ENCODE measurements around the gene YARS1. TPM values are rescaled to one million over a fixed set of nuclear protein-coding genes. Genes with fewer than 3 reads are reported as not detected.

The YARS1 gene
- total and polyA plus RNA-seq, 2 experiments from 2014 or later = 134 to 182 TPM

DNA sequence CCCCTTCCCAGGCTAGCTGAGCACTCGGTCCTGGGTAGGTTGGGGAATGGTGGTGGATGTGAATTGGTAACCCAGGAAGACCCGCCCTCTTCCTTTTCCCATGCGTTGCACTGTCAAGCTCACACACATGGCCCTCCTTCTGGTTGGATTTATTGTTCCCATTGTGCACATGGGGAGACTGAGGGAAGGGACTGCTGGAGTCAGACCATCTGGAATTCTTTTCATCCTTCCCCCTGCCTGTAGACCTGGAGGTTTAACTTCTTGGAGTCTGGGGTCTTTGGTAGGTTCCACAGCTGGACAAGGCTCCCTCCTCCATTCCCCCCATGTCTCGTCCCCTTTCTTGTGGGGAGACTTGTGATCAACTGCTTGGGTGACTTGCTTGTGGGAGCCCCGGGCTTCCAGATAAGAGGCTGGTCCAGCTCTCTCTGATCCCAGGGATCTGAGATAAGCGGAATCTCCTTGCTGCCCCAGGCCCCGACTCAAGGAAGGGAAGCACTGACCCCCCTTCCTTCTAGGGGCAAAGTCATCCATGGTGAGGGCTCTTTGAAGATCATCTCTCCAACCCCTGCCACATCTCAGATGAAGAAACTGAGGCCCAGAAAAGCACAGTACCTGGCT lies 58.9 kb downstream of the YARS1 start:
- H3K79me2 ChIP-seq (replicated peaks; ENCODE audit: insufficient read depth) = peaks cover 67% of the 10 kb centered on the region
- Mint-ChIP-seq H3K27ac (peak overlapping the region; percentile 99; the same call in 1 of the 2 replicates), H3K9me3 (no peaks in the 10 kb centered on the region; the same call in 2 of the 3 replicates), H3K4me3 (peak overlapping the region; percentile 40; the same call in 1 of the 3 replicates), H3K36me3 (ENCODE audit: low read depth) (peaks cover 9% of the 10 kb centered on the region), H3K4me1 (peaks cover 74% of the 10 kb centered on the region), H3K27me3 (ENCODE audit: insufficient read depth, low read depth, poor library complexity) (peaks cover 15% of the 10 kb centered on the region)
- DNase-seq (ENCODE audit: low spot score) = no peak
- H3K9me2 ChIP-seq (ENCODE audit: insufficient read depth) = no peaks in the 10 kb centered on the region
- peaks cover 35% of the 10 kb centered on the region for H3F3A ChIP-seq (replicated peaks; ENCODE audit: low read depth)
- 0 out of 2 replicates have a peak overlapping the region, but pooled peaks have one; percentile 44 for H3K4me3 ChIP-seq
- TF ChIP-seq POLR2AphosphoS5 (IDR thresholded peaks at IDR 0.05; ENCODE audit: low read depth) (no peak), JUNB (IDR thresholded peaks at IDR 0.05; ENCODE audit: unreplicated experiment) (no peak), STAT1 (IDR thresholded peaks at IDR 0.05; ENCODE audit: unreplicated experiment) (no peak), ZNF331 (CRISPR knock-in tag; IDR thresholded peaks at IDR 0.05; ENCODE audit: low read depth) (no peak), NANOG (IDR thresholded peaks at IDR 0.05; ENCODE audit: borderline replicate concordance) (no peak), EZH2phosphoT487 (IDR thresholded peaks at IDR 0.05; ENCODE audit: unreplicated experiment) (no peak), CREB1 (CRISPR knock-in tag; IDR thresholded peaks at IDR 0.05; ENCODE audit: low read depth) (no peak), EZH2 (IDR thresholded peaks at IDR 0.05; ENCODE audit: low read depth, unreplicated experiment) (no peak), ZNF114 (CRISPR knock-in tag; IDR thresholded peaks at IDR 0.05) (no peak)
- TF ChIP-seq, protein P1, sequence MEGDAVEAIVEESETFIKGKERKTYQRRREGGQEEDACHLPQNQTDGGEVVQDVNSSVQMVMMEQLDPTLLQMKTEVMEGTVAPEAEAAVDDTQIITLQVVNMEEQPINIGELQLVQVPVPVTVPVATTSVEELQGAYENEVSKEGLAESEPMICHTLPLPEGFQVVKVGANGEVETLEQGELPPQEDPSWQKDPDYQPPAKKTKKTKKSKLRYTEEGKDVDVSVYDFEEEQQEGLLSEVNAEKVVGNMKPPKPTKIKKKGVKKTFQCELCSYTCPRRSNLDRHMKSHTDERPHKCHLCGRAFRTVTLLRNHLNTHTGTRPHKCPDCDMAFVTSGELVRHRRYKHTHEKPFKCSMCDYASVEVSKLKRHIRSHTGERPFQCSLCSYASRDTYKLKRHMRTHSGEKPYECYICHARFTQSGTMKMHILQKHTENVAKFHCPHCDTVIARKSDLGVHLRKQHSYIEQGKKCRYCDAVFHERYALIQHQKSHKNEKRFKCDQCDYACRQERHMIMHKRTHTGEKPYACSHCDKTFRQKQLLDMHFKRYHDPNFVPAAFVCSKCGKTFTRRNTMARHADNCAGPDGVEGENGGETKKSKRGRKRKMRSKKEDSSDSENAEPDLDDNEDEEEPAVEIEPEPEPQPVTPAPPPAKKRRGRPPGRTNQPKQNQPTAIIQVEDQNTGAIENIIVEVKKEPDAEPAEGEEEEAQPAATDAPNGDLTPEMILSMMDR (conservative IDR thresholded peaks at IDR 0.05; ENCODE audit: low read depth in 2 of 2) = no peak
- TF ChIP-seq, protein P2, sequence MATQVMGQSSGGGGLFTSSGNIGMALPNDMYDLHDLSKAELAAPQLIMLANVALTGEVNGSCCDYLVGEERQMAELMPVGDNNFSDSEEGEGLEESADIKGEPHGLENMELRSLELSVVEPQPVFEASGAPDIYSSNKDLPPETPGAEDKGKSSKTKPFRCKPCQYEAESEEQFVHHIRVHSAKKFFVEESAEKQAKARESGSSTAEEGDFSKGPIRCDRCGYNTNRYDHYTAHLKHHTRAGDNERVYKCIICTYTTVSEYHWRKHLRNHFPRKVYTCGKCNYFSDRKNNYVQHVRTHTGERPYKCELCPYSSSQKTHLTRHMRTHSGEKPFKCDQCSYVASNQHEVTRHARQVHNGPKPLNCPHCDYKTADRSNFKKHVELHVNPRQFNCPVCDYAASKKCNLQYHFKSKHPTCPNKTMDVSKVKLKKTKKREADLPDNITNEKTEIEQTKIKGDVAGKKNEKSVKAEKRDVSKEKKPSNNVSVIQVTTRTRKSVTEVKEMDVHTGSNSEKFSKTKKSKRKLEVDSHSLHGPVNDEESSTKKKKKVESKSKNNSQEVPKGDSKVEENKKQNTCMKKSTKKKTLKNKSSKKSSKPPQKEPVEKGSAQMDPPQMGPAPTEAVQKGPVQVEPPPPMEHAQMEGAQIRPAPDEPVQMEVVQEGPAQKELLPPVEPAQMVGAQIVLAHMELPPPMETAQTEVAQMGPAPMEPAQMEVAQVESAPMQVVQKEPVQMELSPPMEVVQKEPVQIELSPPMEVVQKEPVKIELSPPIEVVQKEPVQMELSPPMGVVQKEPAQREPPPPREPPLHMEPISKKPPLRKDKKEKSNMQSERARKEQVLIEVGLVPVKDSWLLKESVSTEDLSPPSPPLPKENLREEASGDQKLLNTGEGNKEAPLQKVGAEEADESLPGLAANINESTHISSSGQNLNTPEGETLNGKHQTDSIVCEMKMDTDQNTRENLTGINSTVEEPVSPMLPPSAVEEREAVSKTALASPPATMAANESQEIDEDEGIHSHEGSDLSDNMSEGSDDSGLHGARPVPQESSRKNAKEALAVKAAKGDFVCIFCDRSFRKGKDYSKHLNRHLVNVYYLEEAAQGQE (IDR thresholded peaks at IDR 0.05; ENCODE audit: unreplicated experiment) = no peak
- TF ChIP-seq, protein P3, sequence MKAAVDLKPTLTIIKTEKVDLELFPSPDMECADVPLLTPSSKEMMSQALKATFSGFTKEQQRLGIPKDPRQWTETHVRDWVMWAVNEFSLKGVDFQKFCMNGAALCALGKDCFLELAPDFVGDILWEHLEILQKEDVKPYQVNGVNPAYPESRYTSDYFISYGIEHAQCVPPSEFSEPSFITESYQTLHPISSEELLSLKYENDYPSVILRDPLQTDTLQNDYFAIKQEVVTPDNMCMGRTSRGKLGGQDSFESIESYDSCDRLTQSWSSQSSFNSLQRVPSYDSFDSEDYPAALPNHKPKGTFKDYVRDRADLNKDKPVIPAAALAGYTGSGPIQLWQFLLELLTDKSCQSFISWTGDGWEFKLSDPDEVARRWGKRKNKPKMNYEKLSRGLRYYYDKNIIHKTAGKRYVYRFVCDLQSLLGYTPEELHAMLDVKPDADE (IDR thresholded peaks at IDR 0.05) = no peak
- TF ChIP-seq, protein P4, sequence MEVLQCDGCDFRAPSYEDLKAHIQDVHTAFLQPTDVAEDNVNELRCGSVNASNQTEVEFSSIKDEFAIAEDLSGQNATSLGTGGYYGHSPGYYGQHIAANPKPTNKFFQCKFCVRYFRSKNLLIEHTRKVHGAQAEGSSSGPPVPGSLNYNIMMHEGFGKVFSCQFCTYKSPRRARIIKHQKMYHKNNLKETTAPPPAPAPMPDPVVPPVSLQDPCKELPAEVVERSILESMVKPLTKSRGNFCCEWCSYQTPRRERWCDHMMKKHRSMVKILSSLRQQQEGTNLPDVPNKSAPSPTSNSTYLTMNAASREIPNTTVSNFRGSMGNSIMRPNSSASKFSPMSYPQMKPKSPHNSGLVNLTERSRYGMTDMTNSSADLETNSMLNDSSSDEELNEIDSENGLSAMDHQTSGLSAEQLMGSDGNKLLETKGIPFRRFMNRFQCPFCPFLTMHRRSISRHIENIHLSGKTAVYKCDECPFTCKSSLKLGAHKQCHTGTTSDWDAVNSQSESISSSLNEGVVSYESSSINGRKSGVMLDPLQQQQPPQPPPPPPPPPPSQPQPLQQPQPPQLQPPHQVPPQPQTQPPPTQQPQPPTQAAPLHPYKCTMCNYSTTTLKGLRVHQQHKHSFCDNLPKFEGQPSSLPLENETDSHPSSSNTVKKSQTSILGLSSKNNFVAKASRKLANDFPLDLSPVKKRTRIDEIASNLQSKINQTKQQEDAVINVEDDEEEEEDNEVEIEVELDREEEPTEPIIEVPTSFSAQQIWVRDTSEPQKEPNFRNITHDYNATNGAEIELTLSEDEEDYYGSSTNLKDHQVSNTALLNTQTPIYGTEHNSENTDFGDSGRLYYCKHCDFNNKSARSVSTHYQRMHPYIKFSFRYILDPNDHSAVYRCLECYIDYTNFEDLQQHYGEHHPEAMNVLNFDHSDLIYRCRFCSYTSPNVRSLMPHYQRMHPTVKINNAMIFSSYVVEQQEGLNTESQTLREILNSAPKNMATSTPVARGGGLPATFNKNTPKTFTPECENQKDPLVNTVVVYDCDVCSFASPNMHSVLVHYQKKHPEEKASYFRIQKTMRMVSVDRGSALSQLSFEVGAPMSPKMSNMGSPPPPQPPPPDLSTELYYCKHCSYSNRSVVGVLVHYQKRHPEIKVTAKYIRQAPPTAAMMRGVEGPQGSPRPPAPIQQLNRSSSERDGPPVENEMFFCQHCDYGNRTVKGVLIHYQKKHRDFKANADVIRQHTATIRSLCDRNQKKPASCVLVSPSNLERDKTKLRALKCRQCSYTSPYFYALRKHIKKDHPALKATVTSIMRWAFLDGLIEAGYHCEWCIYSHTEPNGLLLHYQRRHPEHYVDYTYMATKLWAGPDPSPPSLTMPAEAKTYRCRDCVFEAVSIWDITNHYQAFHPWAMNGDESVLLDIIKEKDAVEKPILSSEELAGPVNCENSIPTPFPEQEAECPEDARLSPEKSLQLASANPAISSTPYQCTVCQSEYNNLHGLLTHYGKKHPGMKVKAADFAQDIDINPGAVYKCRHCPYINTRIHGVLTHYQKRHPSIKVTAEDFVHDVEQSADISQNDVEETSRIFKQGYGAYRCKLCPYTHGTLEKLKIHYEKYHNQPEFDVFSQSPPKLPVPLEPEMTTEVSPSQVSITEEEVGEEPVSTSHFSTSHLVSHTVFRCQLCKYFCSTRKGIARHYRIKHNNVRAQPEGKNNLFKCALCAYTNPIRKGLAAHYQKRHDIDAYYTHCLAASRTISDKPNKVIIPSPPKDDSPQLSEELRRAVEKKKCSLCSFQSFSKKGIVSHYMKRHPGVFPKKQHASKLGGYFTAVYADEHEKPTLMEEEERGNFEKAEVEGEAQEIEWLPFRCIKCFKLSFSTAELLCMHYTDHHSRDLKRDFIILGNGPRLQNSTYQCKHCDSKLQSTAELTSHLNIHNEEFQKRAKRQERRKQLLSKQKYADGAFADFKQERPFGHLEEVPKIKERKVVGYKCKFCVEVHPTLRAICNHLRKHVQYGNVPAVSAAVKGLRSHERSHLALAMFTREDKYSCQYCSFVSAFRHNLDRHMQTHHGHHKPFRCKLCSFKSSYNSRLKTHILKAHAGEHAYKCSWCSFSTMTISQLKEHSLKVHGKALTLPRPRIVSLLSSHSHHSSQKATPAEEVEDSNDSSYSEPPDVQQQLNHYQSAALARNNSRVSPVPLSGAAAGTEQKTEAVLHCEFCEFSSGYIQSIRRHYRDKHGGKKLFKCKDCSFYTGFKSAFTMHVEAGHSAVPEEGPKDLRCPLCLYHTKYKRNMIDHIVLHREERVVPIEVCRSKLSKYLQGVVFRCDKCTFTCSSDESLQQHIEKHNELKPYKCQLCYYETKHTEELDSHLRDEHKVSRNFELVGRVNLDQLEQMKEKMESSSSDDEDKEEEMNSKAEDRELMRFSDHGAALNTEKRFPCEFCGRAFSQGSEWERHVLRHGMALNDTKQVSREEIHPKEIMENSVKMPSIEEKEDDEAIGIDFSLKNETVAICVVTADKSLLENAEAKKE (CRISPR knock-in tag; IDR thresholded peaks at IDR 0.05) = no peak
- no peaks in the 10 kb centered on the region for H3K27me3 ChIP-seq (ENCODE audit: insufficient read depth)
- no peak for ATAC-seq
- H3K36me3 ChIP-seq (ENCODE audit: insufficient read depth) = 0 out of 2 replicates have a peak, but pooled peaks cover under 1% of the 10 kb centered on the region
- no peak overlapping the region for H2AFZ ChIP-seq
- H3K27ac ChIP-seq (ENCODE audit: low read depth) = peak overlapping the region; percentile 100
- H3K4me2 ChIP-seq = peak overlapping the region; percentile 72
- H4K20me1 ChIP-seq (replicated peaks; ENCODE audit: insufficient read depth) = peaks cover 4% of the 10 kb centered on the region; the same call in 1 of the 2 replicates
- peaks cover 65% of the 10 kb centered on the region for H3K4me1 ChIP-seq (ENCODE audit: insufficient read depth)
